GM11168 (cell line): ENCODE data around the gene FIBCD1.

ENCODE experiments used
- in situ Hi-C: fragments of 300-500 bp; cut with MboI; formaldehyde crosslinking; loops from one replicate; pipeline ENCODE4 v1.12.0; 2022; ENCODE audit warnings: low sequenced_read_pairs; ENCODE audit not compliant: unreplicated experiment

FIBCD1 gene, protein sequence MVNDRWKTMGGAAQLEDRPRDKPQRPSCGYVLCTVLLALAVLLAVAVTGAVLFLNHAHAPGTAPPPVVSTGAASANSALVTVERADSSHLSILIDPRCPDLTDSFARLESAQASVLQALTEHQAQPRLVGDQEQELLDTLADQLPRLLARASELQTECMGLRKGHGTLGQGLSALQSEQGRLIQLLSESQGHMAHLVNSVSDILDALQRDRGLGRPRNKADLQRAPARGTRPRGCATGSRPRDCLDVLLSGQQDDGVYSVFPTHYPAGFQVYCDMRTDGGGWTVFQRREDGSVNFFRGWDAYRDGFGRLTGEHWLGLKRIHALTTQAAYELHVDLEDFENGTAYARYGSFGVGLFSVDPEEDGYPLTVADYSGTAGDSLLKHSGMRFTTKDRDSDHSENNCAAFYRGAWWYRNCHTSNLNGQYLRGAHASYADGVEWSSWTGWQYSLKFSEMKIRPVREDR

DNA sequence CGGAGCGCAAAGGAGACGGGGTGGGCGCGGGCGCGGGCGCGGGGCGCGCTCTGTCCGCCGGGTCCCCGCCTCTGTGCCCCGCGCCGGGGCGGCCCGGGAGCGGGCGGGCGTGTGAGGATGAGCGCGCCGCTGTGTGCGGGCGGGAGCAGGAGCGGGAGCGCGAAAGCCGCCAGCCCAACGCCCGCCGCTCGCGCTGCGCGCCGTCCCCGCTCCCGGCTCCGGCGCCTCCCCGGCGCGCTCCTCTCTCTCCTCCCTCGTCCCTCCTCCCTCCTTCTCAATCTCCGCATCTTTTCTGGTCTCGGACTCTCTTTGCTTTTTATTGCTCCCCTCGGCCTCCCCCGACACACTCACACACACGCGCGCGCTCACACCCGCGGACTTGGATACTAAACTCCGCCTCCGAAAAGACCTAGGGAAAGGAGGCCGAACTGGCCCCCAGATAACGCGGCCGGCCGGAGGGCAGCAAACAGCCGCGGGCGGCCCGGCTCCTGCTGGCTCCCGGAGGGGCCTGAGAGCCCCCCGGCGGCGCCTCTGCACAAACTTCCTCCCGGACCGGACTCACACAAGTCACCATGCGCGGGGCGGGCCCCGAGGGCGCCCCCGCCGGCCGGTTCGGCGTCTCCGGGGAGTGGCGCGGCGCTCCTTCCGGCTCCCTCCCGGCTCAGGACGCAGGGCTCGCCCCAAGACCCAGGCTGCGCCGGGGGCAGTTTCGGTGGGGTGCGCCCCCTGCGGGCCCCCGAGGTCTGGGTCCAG lies at the start of gene FIBCD1:
Gene FIBCD1, minus strand, starts transcription at position 596 of the 753 bp plus-strand sequence. CDS start 640 bp downstream, outside the sequence.
- in situ Hi-C loops, result no loop called here

DNA sequence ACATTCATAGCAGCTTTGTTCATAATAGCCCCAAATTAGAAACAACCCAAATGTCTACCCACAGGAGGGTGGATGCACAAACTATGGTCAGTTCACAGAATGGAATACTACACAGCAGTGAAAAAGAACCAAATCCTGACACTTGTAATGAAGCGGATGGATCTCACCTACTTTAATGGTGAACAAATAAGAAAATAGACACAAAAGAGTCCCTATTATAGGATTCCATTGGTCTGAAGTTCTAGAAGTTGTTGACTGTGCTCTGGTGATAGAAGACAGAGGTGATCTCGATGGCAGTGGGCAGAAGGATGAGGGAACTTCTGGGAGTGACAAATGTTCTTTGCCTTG lies 49.3 kb upstream of the FIBCD1 start:
- in situ Hi-C loops, result no loop called here

DNA sequence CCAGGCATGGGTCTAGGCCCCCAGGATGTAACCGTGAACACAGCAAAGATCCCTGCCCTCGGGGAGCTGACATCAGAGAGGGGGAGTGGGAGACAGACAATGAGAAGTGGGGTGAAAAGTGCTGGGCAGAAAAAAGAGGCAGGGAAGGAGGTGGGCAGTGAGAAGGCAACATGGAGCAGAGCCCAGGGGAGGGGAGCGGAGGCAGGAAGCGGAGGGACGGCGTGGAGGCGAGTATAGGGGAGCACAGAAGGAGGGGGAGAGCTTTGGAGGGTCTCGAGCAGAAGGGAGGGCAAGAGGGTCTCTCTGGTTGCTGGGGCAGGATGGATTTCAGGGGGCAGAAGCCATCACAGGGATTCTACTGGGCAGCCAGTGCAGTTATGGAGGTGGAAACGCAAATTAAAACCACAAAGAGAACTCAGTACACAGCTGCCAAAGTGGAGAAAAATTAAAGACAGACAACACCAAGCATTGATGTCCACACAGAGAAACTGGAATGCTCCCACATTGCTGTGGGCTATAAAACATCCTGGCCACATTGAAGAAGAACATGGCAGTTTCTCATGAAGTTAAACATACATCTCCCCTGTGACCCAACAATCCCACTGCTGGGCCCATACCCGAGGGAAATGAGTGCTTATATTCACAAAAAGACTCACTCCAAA lies 48.8 kb upstream of the FIBCD1 start:
- in situ Hi-C loops, result no loop called here

DNA sequence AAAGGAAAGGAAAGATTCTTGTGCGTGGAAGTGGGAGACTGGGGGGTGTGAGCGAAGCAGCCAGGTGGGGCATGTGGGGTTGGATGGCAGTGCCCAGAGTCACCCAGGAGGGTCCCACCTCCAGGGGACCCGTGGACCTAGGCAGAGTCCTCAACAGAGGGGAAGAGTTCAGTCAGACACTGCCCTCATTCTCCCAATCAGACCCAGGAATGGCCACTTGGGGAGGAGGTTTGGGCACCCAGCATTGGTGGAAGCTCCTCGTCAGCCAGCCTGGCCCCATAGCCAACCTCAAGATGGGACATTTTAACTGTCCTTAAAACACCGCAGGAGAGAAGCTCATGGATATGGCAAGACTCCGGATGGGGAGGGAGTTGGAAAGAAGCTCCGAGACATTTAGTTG lies 48.0 kb upstream of the FIBCD1 start:
- in situ Hi-C loops, result no loop called here

DNA sequence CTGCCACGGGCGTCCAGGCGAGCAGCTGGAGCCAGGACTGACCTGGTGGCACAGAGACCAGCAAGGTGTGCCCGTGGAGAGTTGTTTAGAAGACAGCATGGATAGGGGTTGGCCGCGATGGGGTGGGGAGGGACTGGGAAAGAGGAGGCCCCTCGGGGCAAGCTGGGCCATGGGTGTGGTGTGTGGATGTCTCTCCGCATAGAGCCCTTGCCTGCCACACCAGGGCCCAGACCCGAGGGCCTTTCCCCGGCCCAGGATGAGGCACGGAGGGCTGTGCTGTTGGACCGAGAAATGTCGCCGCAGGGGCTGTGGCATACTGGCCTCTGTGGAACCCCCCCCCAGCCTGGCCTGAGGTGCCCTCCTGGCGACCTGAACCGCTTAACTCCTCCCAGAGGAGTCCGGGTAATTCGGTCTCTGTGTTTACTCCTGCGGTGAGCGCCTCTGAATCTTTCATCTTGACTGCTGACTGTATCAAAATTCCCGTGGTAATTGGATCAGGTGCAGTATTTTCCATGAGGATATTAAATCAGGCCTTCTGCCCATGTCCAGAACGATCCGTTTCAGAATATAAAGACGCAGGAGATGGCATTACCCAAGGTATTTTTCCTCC lies 47.4 kb upstream of the FIBCD1 start:
- in situ Hi-C loops, result no loop called here

DNA sequence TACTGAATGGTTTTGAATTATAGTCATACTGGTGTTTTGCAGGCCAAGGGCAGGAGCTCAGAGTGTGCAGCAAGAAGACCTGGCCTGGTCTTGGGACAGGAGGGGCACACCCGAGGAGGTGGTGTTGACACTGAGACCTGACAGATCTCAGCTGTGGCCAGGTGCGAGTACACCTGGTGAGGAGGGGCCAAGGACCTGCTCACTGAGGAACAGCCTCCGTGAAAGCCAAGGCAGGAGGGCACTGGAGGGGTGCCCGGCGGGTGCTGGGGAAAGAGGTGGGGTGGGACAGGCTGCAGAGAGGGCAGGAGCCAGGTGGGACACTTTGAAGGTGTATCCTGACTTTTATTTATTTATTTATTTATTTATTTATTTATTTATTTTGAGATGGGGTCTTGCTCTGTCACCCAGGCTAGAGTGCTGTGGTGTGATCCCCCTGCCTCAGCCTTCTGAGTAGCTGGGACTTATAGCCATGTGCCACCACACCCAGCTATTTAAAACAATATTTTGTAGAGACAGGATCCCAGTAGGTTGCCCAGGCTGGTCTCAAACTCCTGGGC lies 46.6 kb upstream of the FIBCD1 start:
- in situ Hi-C loops, result no loop called here

DNA sequence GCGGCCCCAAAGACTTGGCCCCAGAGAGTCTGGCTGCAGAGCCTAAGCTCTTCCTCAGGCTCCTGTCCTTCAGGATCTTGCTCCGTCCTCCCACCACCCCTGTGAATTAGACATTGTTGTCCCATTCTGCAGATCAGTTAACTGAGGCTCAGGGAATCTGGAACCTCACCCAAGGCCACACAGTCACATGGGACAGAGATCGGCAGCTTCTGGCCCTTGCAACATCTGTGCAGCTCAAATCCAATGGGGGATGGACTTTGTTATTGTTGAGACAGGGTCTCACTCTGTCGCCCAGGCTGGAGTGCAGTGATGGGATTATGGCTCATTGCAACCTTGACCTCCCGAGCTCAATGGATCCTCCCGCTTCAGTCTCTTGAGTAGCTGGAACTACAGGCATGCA lies 46.0 kb upstream of the FIBCD1 start:
- in situ Hi-C loops, result no loop called here

DNA sequence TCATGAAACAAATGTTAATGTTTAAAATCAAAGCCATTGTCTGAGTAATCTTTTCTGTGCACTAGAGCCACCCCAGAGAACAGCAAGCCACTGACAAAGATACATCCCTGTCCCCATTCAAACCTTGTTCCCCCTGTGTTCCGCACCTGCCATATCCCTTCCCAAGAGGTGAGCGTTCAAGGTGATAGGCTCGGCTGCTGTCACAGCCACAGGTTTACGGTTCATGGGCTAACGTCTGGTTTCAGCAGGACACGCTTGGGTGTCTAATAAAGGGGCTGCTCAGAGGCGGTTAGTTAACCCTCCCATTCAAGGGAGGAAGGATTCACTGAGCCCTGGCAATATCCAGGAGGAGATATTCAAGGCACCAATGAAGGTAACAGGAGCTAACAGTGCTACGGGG lies 45.5 kb upstream of the FIBCD1 start:
- in situ Hi-C loops, result no loop called here

DNA sequence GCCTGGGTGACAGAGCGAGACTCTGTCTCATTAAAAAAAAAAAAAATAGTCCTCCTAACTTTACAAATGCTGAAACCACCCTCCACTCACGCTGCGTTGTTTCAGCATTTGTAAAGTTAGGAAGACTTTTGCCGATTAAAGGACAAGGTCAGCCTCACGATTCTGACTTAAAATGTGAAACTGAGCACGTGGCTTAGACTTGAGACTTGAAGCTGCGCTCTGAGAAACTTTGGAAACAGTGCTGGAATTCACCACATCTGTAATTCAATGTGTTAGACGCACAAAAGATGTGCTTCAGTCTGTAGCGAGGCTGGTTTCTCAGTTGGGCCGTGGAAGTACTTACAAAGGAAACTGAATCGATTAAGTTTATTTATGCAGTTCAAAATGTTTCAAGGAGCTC lies 44.9 kb upstream of the FIBCD1 start:
- in situ Hi-C loops, result no loop called here

DNA sequence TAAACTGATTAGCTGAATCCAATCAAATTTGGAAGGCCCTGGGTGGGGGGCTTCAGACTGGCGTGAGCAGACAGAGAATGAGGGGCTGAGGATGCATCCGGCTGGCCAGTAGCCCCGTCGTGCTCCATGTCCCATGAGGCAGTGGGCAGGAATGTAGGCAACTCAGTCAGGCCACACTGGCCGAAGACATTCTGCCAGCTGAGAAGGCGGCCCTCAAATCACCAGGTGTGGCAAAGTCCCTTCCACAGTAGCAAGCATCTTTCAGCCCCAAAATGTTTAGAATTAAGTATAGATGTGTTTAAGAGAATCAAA lies 44.3 kb upstream of the FIBCD1 start:
- in situ Hi-C loops, result no loop called here

DNA sequence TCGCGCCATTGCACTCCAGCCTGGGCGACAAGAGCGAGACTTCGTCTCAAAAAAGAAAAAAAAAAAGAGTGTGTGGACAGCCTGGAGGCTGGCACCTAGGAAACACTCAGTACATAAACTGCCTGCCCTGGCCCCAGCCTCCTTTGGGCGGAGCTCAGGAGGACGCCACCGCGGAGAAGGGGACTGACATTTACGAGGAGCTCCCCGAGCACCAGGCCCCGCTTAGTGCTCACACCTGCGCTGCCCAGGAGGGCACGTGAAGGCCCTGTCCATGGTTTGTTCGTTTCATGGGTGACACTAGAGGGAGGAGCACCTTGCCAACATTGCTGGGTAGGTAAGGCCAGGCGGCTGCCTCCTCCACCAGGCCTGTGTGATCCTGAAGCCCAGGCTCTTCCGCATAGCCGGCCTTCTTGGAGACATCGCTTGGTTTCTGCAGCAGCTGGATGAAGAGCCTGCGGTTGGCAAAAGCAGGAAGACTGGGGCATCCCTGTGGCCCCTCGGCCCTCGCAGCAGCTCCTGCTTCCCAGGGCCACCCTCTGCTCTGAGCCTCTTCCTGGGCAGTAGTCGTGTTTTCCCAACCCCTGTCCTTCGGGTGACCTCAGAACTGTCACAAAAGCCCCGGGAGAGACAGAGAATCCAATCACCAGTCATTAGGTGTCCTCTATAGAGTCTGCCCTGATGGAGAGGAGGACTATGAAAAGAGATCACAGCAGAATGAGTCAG lies 43.8 kb upstream of the FIBCD1 start:
- in situ Hi-C loops, result no loop called here

DNA sequence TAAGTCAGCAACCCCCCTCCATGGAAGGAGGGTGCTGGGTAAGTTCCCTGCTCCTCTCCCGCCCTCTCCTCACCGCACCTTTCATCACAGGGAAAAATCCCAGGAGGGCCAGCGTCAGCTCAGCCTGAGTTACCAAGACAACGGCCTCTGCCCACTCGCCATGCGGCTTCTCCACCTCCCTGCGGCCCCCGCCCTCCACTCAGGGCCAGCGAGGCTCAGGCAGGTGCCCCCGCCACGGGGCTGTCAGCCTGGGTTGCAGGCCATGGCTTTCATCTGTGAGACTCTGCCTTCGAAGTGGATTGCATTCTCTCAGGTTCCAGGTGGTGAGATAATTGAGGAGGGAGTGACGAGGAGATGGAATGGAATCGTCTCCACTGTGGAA lies 42.7 kb upstream of the FIBCD1 start:
- in situ Hi-C loops, result no loop called here

DNA sequence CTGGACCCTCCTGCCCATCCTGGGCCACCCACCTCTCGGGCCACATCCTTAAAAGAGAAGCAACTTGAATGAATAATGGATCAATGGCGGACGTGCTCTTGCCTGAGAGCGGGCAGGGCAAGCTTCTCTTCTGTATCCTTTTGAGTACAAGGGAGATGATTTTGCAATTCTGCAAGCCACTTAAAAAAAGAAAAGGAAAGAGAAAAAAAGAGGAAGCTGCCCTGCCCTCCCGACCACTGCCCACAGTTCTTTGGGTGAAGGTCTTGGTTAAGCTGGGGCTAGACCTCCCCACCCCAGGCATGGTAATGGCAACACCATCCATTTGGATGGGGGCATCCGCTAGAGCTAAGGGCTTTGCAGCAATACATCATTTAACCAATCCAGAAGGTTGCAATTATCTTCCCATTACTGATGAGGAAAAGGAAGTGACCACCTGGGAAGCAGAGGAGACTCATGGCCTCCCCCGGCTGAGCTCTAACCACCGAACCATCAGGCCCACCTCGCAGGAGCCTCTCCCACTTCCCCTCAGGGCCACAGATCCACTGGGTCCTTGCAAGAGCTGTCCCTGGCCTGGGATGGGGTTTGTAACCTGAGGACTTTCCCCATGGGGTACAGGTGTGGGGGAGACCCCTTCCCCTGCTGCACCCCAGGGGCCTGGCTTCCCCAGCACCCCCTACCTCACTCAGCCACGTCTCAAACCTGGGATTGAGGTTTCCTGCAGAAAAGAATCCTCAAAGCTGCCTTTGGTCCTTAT lies 42.1 kb upstream of the FIBCD1 start:
- in situ Hi-C loops, result no loop called here

DNA sequence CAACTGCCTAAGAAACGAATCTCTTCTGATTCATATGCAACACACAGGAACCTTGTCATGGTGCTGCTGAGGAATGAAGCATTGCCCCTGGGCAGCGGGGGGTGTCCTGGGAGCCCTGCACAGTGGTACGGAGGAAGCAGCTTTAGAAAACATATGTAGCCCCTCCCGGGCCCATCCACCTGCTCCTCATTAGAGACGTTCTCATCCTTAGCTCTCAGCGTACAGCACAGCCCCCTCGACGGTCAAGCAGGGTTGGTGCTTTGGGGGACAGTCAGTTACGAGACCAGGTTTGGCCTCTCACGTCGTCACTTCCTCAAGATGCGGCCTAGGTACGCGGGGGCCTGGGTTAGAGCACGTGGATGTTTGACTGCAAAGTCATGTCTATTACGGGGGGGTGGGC lies 41.5 kb upstream of the FIBCD1 start:
- in situ Hi-C loops, result no loop called here

DNA sequence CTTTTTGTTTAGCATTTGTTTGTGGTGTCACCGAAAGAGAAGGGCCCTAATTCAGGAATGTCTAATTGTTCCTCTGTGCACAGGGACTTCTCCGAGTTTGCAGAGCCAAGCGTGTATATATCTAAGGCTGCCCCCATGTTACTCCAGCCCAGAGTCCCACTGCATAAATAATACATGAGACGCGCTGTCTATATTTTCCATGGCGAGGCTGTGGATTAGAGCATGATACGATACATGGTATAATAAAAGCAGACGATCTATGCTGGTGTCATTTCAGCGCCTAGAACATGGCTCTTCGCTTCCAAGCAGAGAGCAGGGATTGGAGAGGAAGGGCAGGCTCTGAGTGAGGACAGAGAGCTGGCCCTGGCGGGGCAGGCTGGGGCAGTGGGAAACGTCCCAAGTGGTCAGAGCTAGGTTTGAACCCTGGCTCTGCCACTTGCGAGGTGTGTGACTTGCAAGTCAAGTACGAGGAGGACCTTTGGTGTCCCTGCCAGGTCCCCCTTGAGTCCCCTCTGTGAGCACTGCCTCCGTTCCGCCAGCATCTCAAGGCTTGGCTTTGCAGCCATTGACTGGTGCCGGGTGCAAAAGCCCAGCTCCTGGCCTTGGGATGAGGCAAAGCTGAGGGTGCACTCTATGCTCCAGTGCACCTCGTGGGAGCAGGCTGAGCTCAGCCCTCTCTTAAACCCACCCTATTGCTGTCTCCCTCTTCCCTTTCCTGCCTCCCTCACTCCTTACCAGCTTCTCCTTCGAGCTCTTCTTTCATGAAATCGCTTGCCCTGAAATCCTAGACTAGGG lies 40.7 kb upstream of the FIBCD1 start:
- in situ Hi-C loops, result no loop called here

DNA sequence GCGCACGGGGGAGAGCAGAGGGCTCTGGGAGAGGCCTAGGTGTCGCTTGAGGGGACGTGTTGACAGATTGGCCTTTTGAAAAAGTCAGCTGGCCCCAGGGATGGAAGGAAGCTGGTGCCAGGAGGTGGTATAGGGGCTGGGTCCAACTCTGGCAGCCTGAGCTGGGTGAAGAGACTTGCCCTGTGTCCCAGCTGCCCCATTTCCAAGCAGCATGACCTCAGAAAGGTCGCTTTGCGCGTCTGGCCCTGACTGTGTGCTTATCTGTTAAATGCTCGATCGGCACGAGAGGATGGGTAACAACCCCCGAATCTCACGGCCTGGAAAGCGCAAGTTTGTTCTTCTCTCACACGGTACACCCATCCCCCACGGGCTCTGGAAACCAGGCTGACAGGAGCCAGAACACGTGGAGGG lies 38.8 kb upstream of the FIBCD1 start:
- in situ Hi-C loops, result no loop called here

DNA sequence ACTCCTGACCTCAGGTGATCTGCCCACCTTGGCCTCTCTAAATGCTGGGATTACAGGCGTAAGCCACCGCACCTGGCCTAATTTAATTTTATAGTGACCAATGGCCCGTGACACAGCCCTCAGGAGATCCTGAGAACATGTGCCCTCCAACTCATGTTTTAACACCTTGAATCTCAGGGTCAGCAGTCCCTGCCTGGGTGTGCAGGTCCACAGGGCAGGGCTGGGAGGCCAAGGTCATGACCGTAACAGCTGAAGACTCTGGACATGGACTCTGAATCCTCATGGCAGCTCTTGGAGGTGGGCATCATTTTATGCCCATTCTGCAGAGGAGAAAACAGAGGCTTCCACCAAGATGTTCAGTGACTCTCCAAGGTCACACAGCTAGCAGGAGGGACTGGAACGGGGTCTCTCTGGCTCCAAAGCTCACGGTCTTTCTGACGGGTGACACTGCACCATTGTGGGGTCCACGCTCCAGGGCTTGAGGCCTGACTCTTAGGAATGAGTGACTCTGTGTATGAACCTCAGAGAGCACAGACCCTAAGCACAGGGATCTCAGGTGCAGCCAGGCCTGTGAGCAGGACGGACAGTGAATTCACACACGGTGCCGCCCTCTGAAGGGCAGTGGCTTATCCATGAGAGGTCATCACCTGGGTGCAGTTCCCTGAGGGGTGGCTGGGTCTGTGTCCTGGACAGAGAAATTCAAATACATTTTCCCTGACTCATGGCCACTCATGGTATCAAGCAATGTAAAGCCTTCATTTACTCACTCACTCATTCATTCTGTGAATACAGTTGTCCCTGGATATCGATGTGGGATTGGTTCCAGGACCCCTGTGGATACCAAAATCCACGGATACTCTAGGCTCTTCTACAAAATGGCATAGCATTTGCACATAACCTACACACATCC lies 37.1 kb upstream of the FIBCD1 start:
- in situ Hi-C loops, result no loop called here

DNA sequence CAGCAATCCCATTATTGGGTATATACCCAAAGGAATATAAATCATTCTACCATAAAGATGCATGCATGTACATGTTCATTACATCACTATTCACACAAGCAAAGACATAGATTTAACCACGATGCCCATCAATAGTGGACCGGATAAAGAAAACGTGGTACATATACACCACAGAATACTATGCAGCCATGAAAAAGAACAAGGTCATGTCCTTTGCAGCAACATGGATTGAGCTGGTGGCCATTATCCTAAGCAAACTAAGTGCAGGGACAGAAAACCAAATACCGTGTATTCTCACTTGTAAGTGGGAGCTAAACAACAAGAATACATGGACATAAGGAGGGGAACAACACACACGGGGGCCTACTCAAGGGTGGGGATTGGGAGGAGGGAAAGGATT lies 36.1 kb upstream of the FIBCD1 start:
- in situ Hi-C loops, result no loop called here
